ENCODE results near the gene HES3. TPM values are rescaled to one million over a fixed set of nuclear protein-coding genes. Genes with fewer than 3 reads are reported as not detected.

Gene HES3
- total and polyA plus RNA-seq, 9 donors, result not detected

DNA sequence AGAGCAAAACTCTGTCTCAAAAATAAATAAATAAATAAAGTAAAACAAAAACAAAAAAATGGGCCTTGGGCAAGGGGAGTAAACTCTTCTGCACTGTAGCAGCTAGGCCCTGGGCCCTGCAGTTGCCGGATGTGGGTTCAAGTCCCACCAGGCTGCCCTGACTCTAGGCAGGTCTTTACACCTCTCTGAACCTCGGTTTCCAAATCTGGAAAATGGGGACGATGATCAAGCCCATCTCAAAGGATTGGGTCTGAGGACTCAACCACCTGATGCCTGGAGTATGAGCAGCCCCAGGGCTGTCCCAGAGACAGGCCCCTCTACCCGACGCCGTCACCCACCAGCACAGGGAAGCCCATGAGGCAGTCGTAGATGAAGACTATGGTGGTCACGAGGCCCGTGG lies 9.4 kb downstream of the HES3 start:
- Histone ChIP-seq H3K27ac (ENCODE audit: low read length) (no peak overlapping the region), H3K9me3 (replicated peaks; ENCODE audit: control insufficient read depth, low read depth, low read length) (no peaks in the 10 kb centered on the region), H3K4me1 (ENCODE audit: control insufficient read depth, insufficient read depth, low read length) (peaks cover 11% of the 10 kb centered on the region), H3K27me3 (ENCODE audit: control insufficient read depth, insufficient read depth, low read length) (peaks cover 26% of the 10 kb centered on the region), H3K36me3 (ENCODE audit: control insufficient read depth, insufficient read depth, low read length) (peaks cover 16% of the 10 kb centered on the region), H3K4me3 (ENCODE audit: low read length) (no peak overlapping the region)
- WGBS (ENCODE audit: insufficient coverage), result 92% methylated on average over 9 of the region's 9 CpGs
- DNase-seq, result no peak

GRCh38 chr1:6254691-6255090 lies 10.7 kb downstream of the HES3 start:
- Histone ChIP-seq H3K27me3 (ENCODE audit: control insufficient read depth, insufficient read depth, low read length) (peaks cover 21% of the 10 kb centered on the region), H3K27ac (ENCODE audit: low read length) (no peak overlapping the region)
- DNase-seq, result no peak

DNA sequence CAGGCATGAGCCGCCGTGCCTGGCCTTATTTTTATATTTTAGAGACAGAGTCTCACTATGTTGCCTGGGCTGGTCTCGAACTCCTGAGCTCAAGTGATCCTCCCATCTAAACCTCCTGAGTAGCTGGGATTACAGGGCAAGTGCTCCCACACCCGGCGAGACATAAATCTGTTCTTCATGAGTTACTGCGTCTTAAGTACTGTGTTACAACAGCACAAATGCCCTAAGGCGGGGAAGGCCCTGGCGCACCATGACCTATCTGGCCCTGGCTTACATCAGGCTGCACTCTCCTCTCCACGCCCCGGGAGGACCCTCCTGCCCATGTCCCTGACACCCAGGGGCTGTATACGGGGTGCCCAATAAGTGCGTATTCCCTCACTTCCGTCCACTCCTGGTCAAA lies 12.7 kb downstream of the HES3 start:
- Histone ChIP-seq H3K36me3 (ENCODE audit: control insufficient read depth, insufficient read depth, low read length) (peaks cover 16% of the 10 kb centered on the region), H3K4me1 (ENCODE audit: control insufficient read depth, insufficient read depth, low read length) (peaks cover 14% of the 10 kb centered on the region), H3K27me3 (ENCODE audit: control insufficient read depth, insufficient read depth, low read length) (peaks cover 12% of the 10 kb centered on the region), H3K27ac (ENCODE audit: low read length) (no peak overlapping the region), H3K9me3 (replicated peaks; ENCODE audit: control insufficient read depth, low read depth, low read length) (no peaks in the 10 kb centered on the region), H3K4me3 (ENCODE audit: low read length) (no peak overlapping the region)
- no peak for DNase-seq
- WGBS (ENCODE audit: insufficient coverage), result 74% methylated on average over 11 of the region's 13 CpGs

More at GRCh38 chr1:6254691-6255090, 10.7 kb downstream of the HES3 start:
- Histone ChIP-seq H3K4me3 (ENCODE audit: low read length) (no peak overlapping the region), H3K4me1 (ENCODE audit: control insufficient read depth, insufficient read depth, low read length) (peaks cover 10% of the 10 kb centered on the region), H3K9me3 (replicated peaks; ENCODE audit: control insufficient read depth, low read depth, low read length) (no peaks in the 10 kb centered on the region), H3K36me3 (ENCODE audit: control insufficient read depth, insufficient read depth, low read length) (peaks cover 16% of the 10 kb centered on the region)
- 93% methylated on average over 13 of the region's 16 CpGs for WGBS (ENCODE audit: insufficient coverage)

DNA sequence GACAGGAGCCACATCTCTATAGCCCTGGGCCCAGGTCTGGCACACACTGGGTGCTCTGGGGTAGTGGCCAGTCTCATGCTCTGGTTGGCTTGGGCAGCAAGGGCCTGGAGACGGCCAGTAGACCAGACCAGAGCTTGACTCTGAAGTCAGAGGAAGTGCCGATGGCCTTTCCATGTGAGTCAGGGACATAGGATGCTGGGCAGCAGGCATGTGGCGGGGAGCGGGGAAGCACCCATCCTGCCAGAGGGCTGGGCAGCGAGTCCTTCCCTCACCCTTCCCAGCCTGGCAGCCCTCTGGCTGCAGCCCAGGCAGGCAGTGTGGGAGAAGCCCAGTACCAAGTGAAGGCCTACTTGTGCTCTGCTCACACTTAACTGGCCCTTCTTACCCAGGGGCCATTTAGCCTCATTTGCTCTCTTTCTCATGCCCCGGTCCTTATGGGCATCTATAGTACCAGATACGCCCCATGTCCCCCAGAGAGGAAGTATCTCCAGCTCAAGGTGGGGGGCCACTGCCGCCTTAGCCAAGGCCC lies 13.6 kb downstream of the HES3 start:
- no peaks in the 10 kb centered on the region for H3K9me3 ChIP-seq (replicated peaks; ENCODE audit: control insufficient read depth, low read depth, low read length)
- DNase-seq, result no peak
- H3K36me3 ChIP-seq (ENCODE audit: control insufficient read depth, insufficient read depth, low read length), result peaks cover 16% of the 10 kb centered on the region
- no peak overlapping the region for H3K27ac ChIP-seq (ENCODE audit: low read length)
- H3K27me3 ChIP-seq (ENCODE audit: control insufficient read depth, insufficient read depth, low read length), result peaks cover 13% of the 10 kb centered on the region
- H3K4me3 ChIP-seq (ENCODE audit: low read length), result no peak overlapping the region
- H3K4me1 ChIP-seq (ENCODE audit: control insufficient read depth, insufficient read depth, low read length), result peaks cover 24% of the 10 kb centered on the region
- 90% methylated on average over 5 of the region's 8 CpGs for WGBS (ENCODE audit: insufficient coverage)

GRCh38 chr1:6258675-6259074 lies 14.7 kb downstream of the HES3 start:
- Histone ChIP-seq H3K9me3 (replicated peaks; ENCODE audit: control insufficient read depth, low read depth, low read length) (no peaks in the 10 kb centered on the region), H3K4me1 (ENCODE audit: control insufficient read depth, insufficient read depth, low read length) (peaks cover 34% of the 10 kb centered on the region), H3K27me3 (ENCODE audit: control insufficient read depth, insufficient read depth, low read length) (peaks cover 15% of the 10 kb centered on the region), H3K4me3 (ENCODE audit: low read length) (no peak overlapping the region), H3K36me3 (ENCODE audit: control insufficient read depth, insufficient read depth, low read length) (peaks cover 11% of the 10 kb centered on the region), H3K27ac (ENCODE audit: low read length) (no peak overlapping the region)
- no peak for DNase-seq
- 65% methylated on average over 7 of the region's 10 CpGs for WGBS (ENCODE audit: insufficient coverage)

DNA sequence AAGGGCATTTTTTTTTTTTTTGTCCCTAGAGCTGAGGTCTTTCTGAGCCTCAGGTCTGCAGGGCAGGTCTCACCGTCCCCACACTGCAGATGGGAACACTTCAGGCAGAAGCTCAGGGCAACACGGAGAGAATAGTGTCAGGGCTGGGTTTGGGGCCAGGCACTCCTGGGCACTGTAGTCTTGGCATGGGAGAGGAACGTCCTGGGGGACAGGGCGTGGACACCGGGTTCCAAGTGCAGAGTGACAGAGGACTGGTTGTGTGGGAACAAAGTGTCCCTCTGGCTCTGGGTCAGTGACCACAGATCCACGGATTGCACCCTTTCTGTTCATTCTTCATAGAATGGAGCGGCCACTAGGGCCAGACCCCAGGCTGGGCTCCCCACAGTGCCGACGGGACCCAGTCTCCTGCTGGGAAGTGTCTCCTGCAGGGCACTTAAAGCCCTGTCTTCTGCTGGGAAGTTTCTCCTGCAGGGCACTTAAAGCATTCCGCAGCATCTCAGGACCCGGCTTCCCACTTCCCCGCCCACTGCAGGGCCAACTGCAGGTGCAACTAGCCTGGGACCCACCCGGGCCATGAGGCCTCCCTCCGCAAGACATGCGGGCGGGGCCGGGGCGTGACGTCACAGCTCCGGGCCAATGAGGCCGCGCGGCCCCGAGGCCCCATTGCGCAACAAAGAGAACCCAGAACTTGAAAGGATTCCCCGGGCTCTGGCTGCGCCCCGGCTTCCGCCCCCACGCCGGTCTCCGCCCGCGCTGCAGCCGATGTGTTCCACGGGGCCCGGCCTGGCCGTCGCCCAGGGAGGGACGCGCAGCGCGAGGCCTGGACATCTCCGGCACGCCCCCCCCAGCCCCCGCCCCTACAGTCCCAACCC lies 15.7 kb downstream of the HES3 start:
- peaks cover 15% of the 10 kb centered on the region for H3K27me3 ChIP-seq (ENCODE audit: control insufficient read depth, insufficient read depth, low read length)
- H3K9me3 ChIP-seq (replicated peaks; ENCODE audit: control insufficient read depth, low read depth, low read length), result no peaks in the 10 kb centered on the region
- no peak overlapping the region for H3K27ac ChIP-seq (ENCODE audit: low read length)
- WGBS (ENCODE audit: insufficient coverage), result 8% methylated on average over 35 of the region's 46 CpGs
- H3K4me3 ChIP-seq (ENCODE audit: low read length), result peak overlapping the region; percentile 61
- H3K4me1 ChIP-seq (ENCODE audit: control insufficient read depth, insufficient read depth, low read length), result peaks cover 45% of the 10 kb centered on the region
- peaks cover 1% of the 10 kb centered on the region for H3K36me3 ChIP-seq (ENCODE audit: control insufficient read depth, insufficient read depth, low read length)
- peak; percentile 81 for DNase-seq

DNA sequence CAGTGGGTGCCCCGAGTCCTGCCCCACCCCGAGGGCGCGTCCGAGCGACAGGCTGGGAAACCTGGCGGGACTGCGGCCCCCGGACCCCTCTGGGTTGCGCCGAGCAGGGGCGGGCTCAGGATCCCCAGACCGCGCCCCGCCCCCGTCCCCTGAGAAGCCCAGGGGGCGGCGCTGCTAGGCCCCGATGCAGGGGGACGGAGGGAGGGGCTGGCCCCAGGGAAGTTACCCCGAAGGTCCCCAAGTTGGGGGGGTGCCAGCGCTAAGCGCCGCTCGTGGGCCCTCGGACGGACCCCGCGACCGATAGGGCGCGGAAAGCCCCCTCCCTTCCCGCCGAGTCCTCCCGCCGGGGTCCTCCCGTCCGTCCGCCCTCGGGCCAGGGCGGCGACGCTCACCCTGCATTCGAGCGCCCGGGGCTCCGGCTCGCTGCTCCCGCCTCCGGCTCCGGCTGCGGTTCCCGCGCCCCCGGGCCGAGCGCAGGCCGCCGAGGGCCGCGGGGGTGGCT lies 16.5 kb downstream of the HES3 start:
- peak; percentile 67 for DNase-seq
- peaks cover 15% of the 10 kb centered on the region for H3K27me3 ChIP-seq (ENCODE audit: control insufficient read depth, insufficient read depth, low read length)
- peak overlapping the region; percentile 61 for H3K4me3 ChIP-seq (ENCODE audit: low read length)
- H3K4me1 ChIP-seq (ENCODE audit: control insufficient read depth, insufficient read depth, low read length), result peaks cover 52% of the 10 kb centered on the region
- H3K36me3 ChIP-seq (ENCODE audit: control insufficient read depth, insufficient read depth, low read length), result no peaks in the 10 kb centered on the region
- WGBS (ENCODE audit: insufficient coverage), result under 1% methylated on average over 61 of the region's 61 CpGs
- H3K27ac ChIP-seq (ENCODE audit: low read length), result no peak overlapping the region
- no peaks in the 10 kb centered on the region for H3K9me3 ChIP-seq (replicated peaks; ENCODE audit: control insufficient read depth, low read depth, low read length)

DNA sequence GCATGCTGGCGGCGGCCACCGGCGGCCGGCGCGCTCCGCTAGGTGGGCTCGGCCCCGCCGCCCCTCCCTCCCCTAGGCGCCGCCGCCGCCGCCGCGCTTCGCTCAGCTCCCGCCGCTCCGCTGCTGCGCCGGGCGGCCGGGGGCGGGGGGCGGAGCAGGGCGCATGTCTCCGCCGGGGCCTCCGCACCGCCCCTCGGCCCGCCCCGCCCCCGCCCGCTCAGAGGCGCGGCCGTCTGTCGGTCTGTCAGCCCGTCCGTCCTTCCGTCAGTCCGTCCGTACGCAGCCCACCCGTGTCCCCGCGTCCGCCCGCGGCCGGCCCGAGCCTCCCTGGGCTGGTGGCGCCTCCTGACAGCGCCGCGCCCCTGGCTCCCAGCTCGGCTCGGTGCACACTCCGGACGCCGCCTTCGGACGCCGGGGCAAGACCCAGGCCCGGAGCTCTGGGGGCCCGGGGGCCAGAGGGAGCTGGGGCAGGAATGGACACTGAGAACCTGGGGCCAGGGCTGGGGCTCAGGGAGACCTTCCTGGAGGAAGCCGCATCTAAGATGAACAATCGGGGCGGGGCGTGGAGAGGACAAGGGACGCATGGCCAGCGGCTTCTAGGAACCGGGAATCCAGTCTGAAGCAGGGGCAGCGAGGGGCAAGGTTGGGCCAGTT lies 17.1 kb downstream of the HES3 start, which contains the start of gene GPR153:
Gene GPR153, minus strand, starts transcription at position 138 of the 654 bp plus-strand sequence. CDS start 6,193 bp downstream, outside the sequence.
- DNase-seq, result peak; percentile 75
- Histone ChIP-seq H3K27ac (ENCODE audit: low read length) (peak within 1 kb of the TSS; percentile 92), H3K27me3 (ENCODE audit: control insufficient read depth, insufficient read depth, low read length) (peaks cover 15% of the 10 kb centered on the region), H3K4me1 (ENCODE audit: control insufficient read depth, insufficient read depth, low read length) (peaks cover 58% of the 10 kb centered on the region), H3K4me3 (ENCODE audit: low read length) (peak within 1 kb of the TSS; percentile 61), H3K36me3 (ENCODE audit: control insufficient read depth, insufficient read depth, low read length) (no peaks in the 10 kb centered on the region), H3K9me3 (replicated peaks; ENCODE audit: control insufficient read depth, low read depth, low read length) (no peaks in the 10 kb centered on the region)
- 1% methylated on average over 78 of the region's 78 CpGs for WGBS (ENCODE audit: insufficient coverage)

- Histone ChIP-seq H3K4me1 (ENCODE audit: control insufficient read depth, insufficient read depth, low read length) (peaks cover 64% of the 10 kb centered on the region), H3K9me3 (replicated peaks; ENCODE audit: control insufficient read depth, low read depth, low read length) (no peaks in the 10 kb centered on the region), H3K36me3 (ENCODE audit: control insufficient read depth, insufficient read depth, low read length) (no peaks in the 10 kb centered on the region), H3K27ac (ENCODE audit: low read length) (peak overlapping the region; percentile 92), H3K27me3 (ENCODE audit: control insufficient read depth, insufficient read depth, low read length) (peaks cover 15% of the 10 kb centered on the region), H3K4me3 (ENCODE audit: low read length) (peak overlapping the region; percentile 46)
- peak; percentile 85 for DNase-seq
- 16% methylated on average over 10 of the region's 15 CpGs for WGBS (ENCODE audit: insufficient coverage)
These were observed 17.6 kb downstream of the HES3 start for GRCh38 chr1:6261615-6261995.

Measured in muscle of leg (tissue), 11 donors.